HEK293 (cell line): ENCODE measurements around the gene MACF1.

Experiments
- YY1 ChIP-seq: fragments of 450-650 bp; formaldehyde crosslinking; IDR thresholded peaks from 2 replicates; pipeline ENCODE4 v1.5.1; 2018; ENCODE audit warnings: missing biosample characterization, missing genetic modification characterization
- ZNF10 ChIP-seq: fragments of 450-650 bp; formaldehyde crosslinking; IDR thresholded peaks from 2 replicates; pipeline ENCODE4 v1.5.1; 2017; ENCODE audit warnings: missing biosample characterization, missing genetic modification characterization
- ZNF248 ChIP-seq: fragments of 450-650 bp; formaldehyde crosslinking; IDR thresholded peaks from 2 replicates; pipeline ENCODE4 v1.5.1; 2017; ENCODE audit warnings: missing biosample characterization, missing genetic modification characterization
- ZNF776 ChIP-seq: fragments of 450-650 bp; formaldehyde crosslinking; IDR thresholded peaks from 2 replicates; pipeline ENCODE4 v1.5.0; 2017; ENCODE audit warnings: missing biosample characterization, missing genetic modification characterization, borderline replicate concordance
- TF ChIP-seq, protein P1 (sequence below): fragments of 450-650 bp; formaldehyde crosslinking; IDR thresholded peaks from 2 replicates; pipeline ENCODE4 v1.5.1; 2016; ENCODE audit warnings: missing biosample characterization, missing genetic modification characterization

DNA sequence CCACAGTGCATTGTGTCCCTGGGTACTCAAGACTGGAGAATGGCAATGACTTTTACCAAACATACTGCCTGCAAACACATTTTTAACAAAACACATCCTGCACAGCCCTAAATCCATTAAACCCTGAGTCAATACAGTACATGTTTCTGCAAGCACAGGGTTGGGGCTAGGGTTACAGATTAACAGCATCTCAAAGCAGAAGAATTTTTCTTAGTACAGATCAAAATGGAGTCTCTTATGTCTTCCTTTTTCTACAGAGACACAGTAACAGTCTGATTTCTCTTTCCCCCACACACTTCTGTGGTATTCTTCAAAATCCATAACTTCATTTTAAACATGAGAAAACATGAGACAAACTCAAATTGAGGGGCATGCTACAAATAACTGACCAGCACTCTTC is 300.8 kb downstream of the MACF1 start:
- TF ChIP-seq YY1 (tag by site-specific recombination), result no peak
- no peak for TF ChIP-seq ZNF776 (tag by site-specific recombination)
- TF ChIP-seq, protein P1, sequence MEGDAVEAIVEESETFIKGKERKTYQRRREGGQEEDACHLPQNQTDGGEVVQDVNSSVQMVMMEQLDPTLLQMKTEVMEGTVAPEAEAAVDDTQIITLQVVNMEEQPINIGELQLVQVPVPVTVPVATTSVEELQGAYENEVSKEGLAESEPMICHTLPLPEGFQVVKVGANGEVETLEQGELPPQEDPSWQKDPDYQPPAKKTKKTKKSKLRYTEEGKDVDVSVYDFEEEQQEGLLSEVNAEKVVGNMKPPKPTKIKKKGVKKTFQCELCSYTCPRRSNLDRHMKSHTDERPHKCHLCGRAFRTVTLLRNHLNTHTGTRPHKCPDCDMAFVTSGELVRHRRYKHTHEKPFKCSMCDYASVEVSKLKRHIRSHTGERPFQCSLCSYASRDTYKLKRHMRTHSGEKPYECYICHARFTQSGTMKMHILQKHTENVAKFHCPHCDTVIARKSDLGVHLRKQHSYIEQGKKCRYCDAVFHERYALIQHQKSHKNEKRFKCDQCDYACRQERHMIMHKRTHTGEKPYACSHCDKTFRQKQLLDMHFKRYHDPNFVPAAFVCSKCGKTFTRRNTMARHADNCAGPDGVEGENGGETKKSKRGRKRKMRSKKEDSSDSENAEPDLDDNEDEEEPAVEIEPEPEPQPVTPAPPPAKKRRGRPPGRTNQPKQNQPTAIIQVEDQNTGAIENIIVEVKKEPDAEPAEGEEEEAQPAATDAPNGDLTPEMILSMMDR (tag by site-specific recombination), result no peak
- TF ChIP-seq ZNF10, result no peak
- no peak for TF ChIP-seq ZNF248 (tag by site-specific recombination)
